K562 (cell line): ENCODE data around the gene COL4A4.

Source experiments
- EHMT2 ChIP-seq: fragments of 450-650 bp; IDR thresholded peaks from 2 replicates; pipeline ENCODE4 v1.6.1; 2018; ENCODE audit warnings: antibody characterized with exemption
- FOXJ3 ChIP-seq: sonication (generic); formaldehyde crosslinking; IDR thresholded peaks from 2 replicates; pipeline ENCODE4 v1.4.0; 2020; ENCODE audit warnings: mild to moderate bottlenecking, missing genetic modification reagents
- KDM5B ChIP-seq: fragments of 200-600 bp; sonication (generic); IDR thresholded peaks from 2 replicates; pipeline ENCODE4 v1.6.1; 2012; ENCODE audit warnings: low read depth, mild to moderate bottlenecking, moderate library complexity, low read length, control low read depth, inconsistent platforms; ENCODE audit not compliant: insufficient replicate concordance
- NFATC3 ChIP-seq: fragments of 450-650 bp; IDR thresholded peaks from 2 replicates; pipeline ENCODE4 v1.6.1; 2017; ENCODE audit warnings: mild to moderate bottlenecking
- NR2C2 ChIP-seq, 2 experiments: fragments of 200-800 bp in 1 of 2; sonication (Bioruptor generic) in 1 of 2; sonication (generic) in 1 of 2; formaldehyde crosslinking in 1 of 2; IDR thresholded peaks; 2 replicates each; pipeline versions ENCODE4 v1.6.1 to v1.8.0; 2016 to 2022; ENCODE audit warnings: mild to moderate bottlenecking in 1 of 2, missing compliant biosample characterization in 1 of 2, missing genetic modification characterization in 1 of 2, missing genetic modification reagents in 1 of 2
- POLR3A ChIP-seq: IDR thresholded peaks from 2 replicates; pipeline ENCODE4 v1.6.1; 2011; ENCODE audit warnings: borderline replicate concordance, mild to moderate bottlenecking, moderate library complexity; ENCODE audit not compliant: insufficient read length, insufficient read depth; ENCODE audit errors: extremely low read depth
- U2AF1 ChIP-seq: fragments of 200-400 bp; formaldehyde crosslinking; optimal IDR thresholded peaks from 2 replicates; pipeline ENCODE3; 2017; ENCODE audit warnings: mild to moderate bottlenecking, low read depth, low read length, moderate library complexity
- ZBTB17 ChIP-seq: fragments of 450-650 bp; formaldehyde crosslinking; IDR thresholded peaks from 2 replicates; pipeline ENCODE4 v1.4.0; 2020; ENCODE audit warnings: mild to moderate bottlenecking
- ZNF77 ChIP-seq: fragments of 250-450 bp; sonication (Bioruptor Pico); IDR thresholded peaks from 2 replicates; pipeline ENCODE4 v1.5.0; 2020
- TF ChIP-seq, protein P1 (sequence below): sonication (generic); formaldehyde crosslinking; IDR thresholded peaks from 2 replicates; pipeline ENCODE4 v1.8.1; 2023; ENCODE audit warnings: mild to moderate bottlenecking, missing genetic modification reagents

DNA sequence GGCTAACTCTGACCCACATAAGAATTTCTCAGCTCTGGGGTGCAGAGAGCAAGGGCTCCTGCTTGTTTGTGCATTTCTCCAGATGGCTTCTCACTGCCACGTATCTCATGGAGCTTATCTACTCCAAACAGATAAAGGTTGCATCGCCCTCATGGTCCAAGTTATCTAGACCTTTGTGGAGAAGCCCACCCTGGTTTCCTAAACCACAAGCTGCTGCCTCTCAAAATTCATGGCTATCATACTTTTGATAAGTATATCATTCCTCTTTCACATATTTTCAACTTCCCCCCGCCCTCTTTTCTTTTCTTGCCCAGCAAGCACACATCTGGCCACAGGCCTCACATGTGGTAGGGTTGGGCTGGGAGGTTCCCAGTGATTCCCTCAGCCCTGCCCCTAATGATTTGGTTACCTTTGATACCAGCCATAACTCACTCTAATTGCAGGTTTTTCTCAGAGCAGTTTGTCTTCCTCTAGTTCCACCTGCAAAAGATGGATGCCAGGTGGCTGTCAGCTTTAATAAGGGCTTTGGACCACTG lies 182.1 kb downstream of the COL4A4 start:
- no peak for TF ChIP-seq ZBTB17 (CRISPR knock-in tag)
- no peak for TF ChIP-seq NR2C2 (CRISPR knock-in tag; IDR thresholded peaks at IDR 0.05)
- TF ChIP-seq NR2C2 (tag; IDR thresholded peaks at IDR 0.05) = no peak
- TF ChIP-seq, protein P1, sequence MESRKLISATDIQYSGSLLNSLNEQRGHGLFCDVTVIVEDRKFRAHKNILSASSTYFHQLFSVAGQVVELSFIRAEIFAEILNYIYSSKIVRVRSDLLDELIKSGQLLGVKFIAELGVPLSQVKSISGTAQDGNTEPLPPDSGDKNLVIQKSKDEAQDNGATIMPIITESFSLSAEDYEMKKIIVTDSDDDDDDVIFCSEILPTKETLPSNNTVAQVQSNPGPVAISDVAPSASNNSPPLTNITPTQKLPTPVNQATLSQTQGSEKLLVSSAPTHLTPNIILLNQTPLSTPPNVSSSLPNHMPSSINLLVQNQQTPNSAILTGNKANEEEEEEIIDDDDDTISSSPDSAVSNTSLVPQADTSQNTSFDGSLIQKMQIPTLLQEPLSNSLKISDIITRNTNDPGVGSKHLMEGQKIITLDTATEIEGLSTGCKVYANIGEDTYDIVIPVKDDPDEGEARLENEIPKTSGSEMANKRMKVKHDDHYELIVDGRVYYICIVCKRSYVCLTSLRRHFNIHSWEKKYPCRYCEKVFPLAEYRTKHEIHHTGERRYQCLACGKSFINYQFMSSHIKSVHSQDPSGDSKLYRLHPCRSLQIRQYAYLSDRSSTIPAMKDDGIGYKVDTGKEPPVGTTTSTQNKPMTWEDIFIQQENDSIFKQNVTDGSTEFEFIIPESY (CRISPR knock-in tag) = no peak
- no peak for TF ChIP-seq FOXJ3
- TF ChIP-seq NFATC3 = no peak
- no peak for TF ChIP-seq KDM5B
- TF ChIP-seq ZNF77 (CRISPR knock-in tag) = no peak
- no peak for TF ChIP-seq U2AF1
- no peak for TF ChIP-seq EHMT2
- no peak for TF ChIP-seq POLR3A
